ENCODE data around the gene MLKL.
A peak's percentile ranks its signal among the peaks of the same experiment; 100 is the strongest.

GRCh38 chr16:74623214-74623838, 77.3 kb downstream of the MLKL start:
- TF ChIP-seq, protein P1, sequence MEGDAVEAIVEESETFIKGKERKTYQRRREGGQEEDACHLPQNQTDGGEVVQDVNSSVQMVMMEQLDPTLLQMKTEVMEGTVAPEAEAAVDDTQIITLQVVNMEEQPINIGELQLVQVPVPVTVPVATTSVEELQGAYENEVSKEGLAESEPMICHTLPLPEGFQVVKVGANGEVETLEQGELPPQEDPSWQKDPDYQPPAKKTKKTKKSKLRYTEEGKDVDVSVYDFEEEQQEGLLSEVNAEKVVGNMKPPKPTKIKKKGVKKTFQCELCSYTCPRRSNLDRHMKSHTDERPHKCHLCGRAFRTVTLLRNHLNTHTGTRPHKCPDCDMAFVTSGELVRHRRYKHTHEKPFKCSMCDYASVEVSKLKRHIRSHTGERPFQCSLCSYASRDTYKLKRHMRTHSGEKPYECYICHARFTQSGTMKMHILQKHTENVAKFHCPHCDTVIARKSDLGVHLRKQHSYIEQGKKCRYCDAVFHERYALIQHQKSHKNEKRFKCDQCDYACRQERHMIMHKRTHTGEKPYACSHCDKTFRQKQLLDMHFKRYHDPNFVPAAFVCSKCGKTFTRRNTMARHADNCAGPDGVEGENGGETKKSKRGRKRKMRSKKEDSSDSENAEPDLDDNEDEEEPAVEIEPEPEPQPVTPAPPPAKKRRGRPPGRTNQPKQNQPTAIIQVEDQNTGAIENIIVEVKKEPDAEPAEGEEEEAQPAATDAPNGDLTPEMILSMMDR (IDR thresholded peaks at IDR 0.05; ENCODE audit: borderline replicate concordance, extremely low read depth, low read length, poor library complexity, severe bottlenecking), result peak; percentile 70
- no peak for TF ChIP-seq EZH2 (IDR thresholded peaks at IDR 0.05; ENCODE audit: borderline replicate concordance, low read depth, low read length, severe bottlenecking)
